Measurements from ENCODE around the gene MED15. TPM values are rescaled to one million over a fixed set of nuclear protein-coding genes. Genes with fewer than 3 reads are reported as not detected.
"Not testable (repeated sequence)": the region's sequence is repeated elsewhere in the genome, so short reads cannot be mapped to it uniquely, and the experiment has no call there.

Gene MED15
- total RNA-seq, 1 donor from 2014 or later: 20.5 TPM

- H3K4me3 ChIP-seq (ENCODE audit: low read depth, low read length): no peak overlapping the region
- H3K27me3 ChIP-seq (ENCODE audit: control insufficient read depth, insufficient read depth, low read length): no peaks in the 10 kb centered on the region
- no peak for FAIRE-seq
- peaks cover 23% of the 10 kb centered on the region for H3K36me3 ChIP-seq (ENCODE audit: control insufficient read depth, insufficient read depth, low read length)
- no peak for TF ChIP-seq CTCF (IDR thresholded peaks at IDR 0.05; ENCODE audit: insufficient read depth, low read length, severe bottlenecking)
- no peak for DNase-seq (ENCODE audit: low read depth)
These were observed 30.6 kb downstream of the MED15 start for GRCh38 chr22:20537983-20538382.

- H3K36me3 ChIP-seq (ENCODE audit: control insufficient read depth, insufficient read depth, low read length): peaks cover 23% of the 10 kb centered on the region
- not testable (repeated sequence) for H3K4me3 ChIP-seq (ENCODE audit: low read depth, low read length); H3K27me3 ChIP-seq (ENCODE audit: control insufficient read depth, insufficient read depth, low read length); DNase-seq (ENCODE audit: low read depth); FAIRE-seq
These were observed 31.5 kb downstream of the MED15 start for GRCh38 chr22:20538875-20539274.

GRCh38 chr22:20542055-20542454 is 34.6 kb downstream of the MED15 start:
- Histone ChIP-seq H3K27me3 (ENCODE audit: control insufficient read depth, insufficient read depth, low read length) (no peaks in the 10 kb centered on the region), H3K4me3 (ENCODE audit: low read depth, low read length) (no peak overlapping the region), H3K36me3 (ENCODE audit: control insufficient read depth, insufficient read depth, low read length) (peaks cover 14% of the 10 kb centered on the region)
- no peak for DNase-seq (ENCODE audit: low read depth)
- FAIRE-seq: no peak
- no peak for TF ChIP-seq CTCF (IDR thresholded peaks at IDR 0.05; ENCODE audit: insufficient read depth, low read length, severe bottlenecking)

GRCh38 chr22:20542736-20543135 is 35.3 kb downstream of the MED15 start:
- no peak overlapping the region for H3K4me3 ChIP-seq (ENCODE audit: low read depth, low read length)
- peaks cover 7% of the 10 kb centered on the region for H3K36me3 ChIP-seq (ENCODE audit: control insufficient read depth, insufficient read depth, low read length)
- no peak for TF ChIP-seq CTCF (IDR thresholded peaks at IDR 0.05; ENCODE audit: insufficient read depth, low read length, severe bottlenecking)
- H3K27me3 ChIP-seq (ENCODE audit: control insufficient read depth, insufficient read depth, low read length): no peaks in the 10 kb centered on the region
- no peak for FAIRE-seq
- DNase-seq (ENCODE audit: low read depth): no peak

GRCh38 chr22:20545318-20545634 is 37.9 kb downstream of the MED15 start:
- H3K36me3 ChIP-seq (ENCODE audit: control insufficient read depth, insufficient read depth, low read length); FAIRE-seq; H3K27me3 ChIP-seq (ENCODE audit: control insufficient read depth, insufficient read depth, low read length): not testable (repeated sequence)

GRCh38 chr22:20545681-20546521 is 38.5 kb downstream of the MED15 start:
- DNase-seq (ENCODE audit: low read depth): no peak
- H3K36me3 ChIP-seq (ENCODE audit: control insufficient read depth, insufficient read depth, low read length): peaks cover 4% of the 10 kb centered on the region
- H3K27me3 ChIP-seq (ENCODE audit: control insufficient read depth, insufficient read depth, low read length): no peaks in the 10 kb centered on the region
- TF ChIP-seq CTCF (IDR thresholded peaks at IDR 0.05; ENCODE audit: insufficient read depth, low read length, severe bottlenecking): no peak
- no peak overlapping the region for H3K4me3 ChIP-seq (ENCODE audit: low read depth, low read length)
- no peak for FAIRE-seq

More at GRCh38 chr22:20545318-20545634, 37.9 kb downstream of the MED15 start:
- not testable (repeated sequence) for H3K4me3 ChIP-seq (ENCODE audit: low read depth, low read length); DNase-seq (ENCODE audit: low read depth)

GRCh38 chr22:20546541-20546950 is 39.1 kb downstream of the MED15 start:
- no peak for FAIRE-seq
- DNase-seq (ENCODE audit: low read depth): no peak
- TF ChIP-seq CTCF (IDR thresholded peaks at IDR 0.05; ENCODE audit: insufficient read depth, low read length, severe bottlenecking): no peak
- Histone ChIP-seq H3K27me3 (ENCODE audit: control insufficient read depth, insufficient read depth, low read length) (no peaks in the 10 kb centered on the region), H3K36me3 (ENCODE audit: control insufficient read depth, insufficient read depth, low read length) (peaks cover 10% of the 10 kb centered on the region), H3K4me3 (ENCODE audit: low read depth, low read length) (no peak overlapping the region)

Measured in bronchial epithelial cell (primary cell).